Erythroblast (primary cell): ENCODE results near the gene PRRX2.

Experiments
- GATA1 ChIP-seq: IDR thresholded peaks from 2 replicates; pipeline ENCODE4 v1.6.1; 2011; ENCODE audit warnings: low read depth, mild to moderate bottlenecking, control low read depth, low read length, moderate library complexity
- POLR2A ChIP-seq: IDR thresholded peaks from 2 replicates; pipeline ENCODE4 v1.6.1; 2011; ENCODE audit warnings: mild to moderate bottlenecking, low read length

GRCh38 chr9:129752900-129753729, 87.7 kb downstream of the PRRX2 start, which contains the start of gene PTGES:
- no peak for TF ChIP-seq POLR2A
- no peak for TF ChIP-seq GATA1
